IMR-90 (cell line): ENCODE measurements around the gene CENPP. TPM values are rescaled to one million over a fixed set of nuclear protein-coding genes. Genes with fewer than 3 reads are reported as not detected.

Source experiments
- ATAC-seq: fragments of 200-7000 bp; cut with Tn5 transposase; 2 replicates; pipeline ENCODE4 v1.9.1; 2020; ENCODE audit warnings: low read depth, mild to moderate bottlenecking, moderate library complexity
- BruUV-seq: library from RNA; stranded (reverse); fragments of 400-500 nt; replicated peaks from 2 replicates; lab custom pipeline; 2021; lab: Mats Ljungman, UMichigan
- CTCF ChIA-PET: fragments of 300-600 bp; formaldehyde crosslinking; extraction: SDS; loops from one replicate; lab custom pipeline; 2021; ENCODE audit warnings: antibody characterized with exemption; lab: Yijun Ruan, JAX
- POLR2A ChIA-PET: fragments of 300-600 bp; sonication (Branson Sonifier 250); formaldehyde crosslinking; loops from one replicate; lab custom pipeline; 2022; ENCODE audit warnings: antibody characterized with exemption; ENCODE audit not compliant: unreplicated experiment; lab: Charles Lee
- DNase-seq: peaks from one replicate; pipeline ENCODE4 v3.0.0; 2013
- H2AFZ ChIP-seq: replicated peaks from 2 replicates; pipeline ENCODE3; 2013; ENCODE audit warnings: low read length, mild to moderate bottlenecking; ENCODE audit not compliant: poor library complexity
- H2AK5ac ChIP-seq: 2 replicates; pipeline ENCODE4 v1.6.1; 2013; ENCODE audit warnings: low read depth, low read length, inconsistent platforms
- H2AK9ac ChIP-seq: replicated peaks from 2 replicates; pipeline ENCODE3; 2013; ENCODE audit warnings: mild to moderate bottlenecking, low read depth, low read length, moderate library complexity; ENCODE audit not compliant: poor library complexity
- H2BK120ac ChIP-seq: 2 replicates; pipeline ENCODE4 v1.6.1; 2013; ENCODE audit warnings: low read depth, low read length, inconsistent platforms
- H2BK15ac ChIP-seq: 3 replicates; pipeline ENCODE4 v1.6.1; 2013; ENCODE audit warnings: low read depth, low read length, inconsistent platforms
- H2BK20ac ChIP-seq: 2 replicates; pipeline ENCODE4 v1.6.1; 2013; ENCODE audit warnings: low read depth, mild to moderate bottlenecking, inconsistent platforms, low read length, moderate library complexity
- H2BK5ac ChIP-seq: 2 replicates; pipeline ENCODE4 v1.6.1; 2013; ENCODE audit warnings: mild to moderate bottlenecking, low read depth, low read length, inconsistent platforms; ENCODE audit not compliant: poor library complexity, severe bottlenecking
- H3K14ac ChIP-seq: replicated peaks from 2 replicates; pipeline ENCODE4 v1.6.1; 2013; ENCODE audit warnings: low read depth, low read length, inconsistent platforms
- H3K18ac ChIP-seq: 2 replicates; pipeline ENCODE4 v1.6.1; 2013; ENCODE audit warnings: low read depth, low read length, control low read depth
- H3K23ac ChIP-seq: 2 replicates; pipeline ENCODE4 v1.6.1; 2013; ENCODE audit warnings: low read depth, low read length, inconsistent platforms
- H3K27ac ChIP-seq: 2 replicates; pipeline ENCODE4 v1.5.1; 2013; ENCODE audit warnings: mild to moderate bottlenecking, control low read depth, low read length; ENCODE audit not compliant: insufficient read depth
- H3K27me3 ChIP-seq: 2 replicates; pipeline ENCODE4 v1.6.1; 2013; ENCODE audit warnings: low read length; ENCODE audit not compliant: control insufficient read depth, insufficient read depth
- H3K36me3 ChIP-seq: 2 replicates; pipeline ENCODE4 v1.6.1; 2013; ENCODE audit warnings: low read length, mixed read lengths; ENCODE audit not compliant: control insufficient read depth, insufficient read depth
- H3K4ac ChIP-seq: 2 replicates; pipeline ENCODE4 v1.6.1; 2013; ENCODE audit warnings: low read depth, low read length, inconsistent platforms
- H3K4me1 ChIP-seq: 2 replicates; pipeline ENCODE4 v1.6.1; 2013; ENCODE audit warnings: low read length, mixed read lengths; ENCODE audit not compliant: control insufficient read depth, insufficient read depth
- H3K4me2 ChIP-seq: 2 replicates; pipeline ENCODE4 v1.6.1; 2013; ENCODE audit warnings: low read depth, mild to moderate bottlenecking, control low read depth, low read length, moderate library complexity
- H3K4me3 ChIP-seq: 2 replicates; pipeline ENCODE4 v1.5.1; 2013; ENCODE audit warnings: low read depth, mild to moderate bottlenecking, control low read depth, low read length, moderate library complexity; ENCODE audit not compliant: insufficient read depth
- H3K56ac ChIP-seq: 2 replicates; pipeline ENCODE4 v1.6.1; 2013; ENCODE audit warnings: low read length, inconsistent platforms; ENCODE audit not compliant: insufficient read depth; ENCODE audit errors: extremely low read depth
- H3K79me1 ChIP-seq, 2 experiments: 2 replicates each; pipeline ENCODE4 v1.6.1; 2013; ENCODE audit warnings: low read length in 2 of 2, inconsistent platforms in 1 of 2, low read depth in 1 of 2
- H3K9ac ChIP-seq: 2 replicates; pipeline ENCODE4 v1.6.1; 2013; ENCODE audit warnings: low read depth, low read length, control low read depth
- H3K9me1 ChIP-seq: 2 replicates; pipeline ENCODE4 v1.6.1; 2013; ENCODE audit warnings: low read length, inconsistent platforms; ENCODE audit not compliant: insufficient read depth
- H3K9me3 ChIP-seq: 2 replicates; pipeline ENCODE4 v1.6.1; 2013; ENCODE audit warnings: low read length; ENCODE audit not compliant: control insufficient read depth, insufficient read depth
- H4K20me1 ChIP-seq: 2 replicates; pipeline ENCODE4 v1.6.1; 2013; ENCODE audit warnings: low read length, inconsistent platforms; ENCODE audit not compliant: insufficient read depth
- H4K5ac ChIP-seq: 2 replicates; pipeline ENCODE4 v1.6.1; 2013; ENCODE audit warnings: mild to moderate bottlenecking, low read depth, low read length, control low read depth
- H4K8ac ChIP-seq, 2 experiments: 2 replicates each; pipeline ENCODE4 v1.6.1; 2013; ENCODE audit warnings: low read depth in 2 of 2, low read length in 2 of 2, control low read depth in 1 of 2, inconsistent platforms in 1 of 2
- H4K91ac ChIP-seq: 2 replicates; pipeline ENCODE4 v1.6.1; 2013; ENCODE audit warnings: low read depth, low read length, inconsistent platforms; ENCODE audit not compliant: insufficient read depth
- BHLHE40 ChIP-seq: fragments of 150-350 bp; IDR thresholded peaks from 2 replicates; pipeline ENCODE4 v1.6.1; 2016; ENCODE audit warnings: mild to moderate bottlenecking, low read depth, low read length
- CEBPB ChIP-seq: IDR thresholded peaks from 2 replicates; pipeline ENCODE4 v1.6.1; 2012; ENCODE audit warnings: low read depth, low read length, improper control_type of control experiment
- CHD1 ChIP-seq: IDR thresholded peaks from 2 replicates; pipeline ENCODE4 v1.6.1; 2012; ENCODE audit warnings: low read depth, low read length, improper control_type of control experiment
- MAFK ChIP-seq: IDR thresholded peaks from 2 replicates; pipeline ENCODE4 v1.6.1; 2012; ENCODE audit warnings: low read depth, low read length, improper control_type of control experiment
- MXI1 ChIP-seq: IDR thresholded peaks from 2 replicates; pipeline ENCODE4 v1.6.1; 2012; ENCODE audit warnings: low read depth, mild to moderate bottlenecking, low read length, moderate library complexity, borderline replicate concordance
- NFE2L2 ChIP-seq: fragments of 150-350 bp; IDR thresholded peaks from 2 replicates; pipeline ENCODE4 v1.6.1; 2016; ENCODE audit warnings: low read depth, mild to moderate bottlenecking, low read length
- POLR2A ChIP-seq: IDR thresholded peaks from 2 replicates; pipeline ENCODE4 v1.6.1; 2012; ENCODE audit warnings: mild to moderate bottlenecking, low read depth, low read length
- RAD21 ChIP-seq: IDR thresholded peaks from 2 replicates; pipeline ENCODE4 v1.6.1; 2012; ENCODE audit warnings: low read length, improper control_type of control experiment
- RCOR1 ChIP-seq: IDR thresholded peaks from 2 replicates; pipeline ENCODE4 v1.6.1; 2012; ENCODE audit warnings: mild to moderate bottlenecking, low read length, improper control_type of control experiment; ENCODE audit not compliant: insufficient replicate concordance
- RFX5 ChIP-seq: IDR thresholded peaks from 2 replicates; pipeline ENCODE4 v1.8.0; 2012; ENCODE audit warnings: low read depth, mild to moderate bottlenecking, low read length, moderate library complexity
- SMC3 ChIP-seq: fragments of 150-350 bp; IDR thresholded peaks from 2 replicates; pipeline ENCODE4 v1.6.1; 2016; ENCODE audit warnings: low read depth, mild to moderate bottlenecking, antibody characterized with exemption, low read length, moderate library complexity
- WGBS, 2 experiments: methylation state at CpG; one replicate each; pipeline versions ENCODE4 v1.1.5 to v1.1.7; 2013; ENCODE audit warnings: missing lambda C conversion rate in 2 of 2; ENCODE audit not compliant: insufficient read length in 1 of 2; ENCODE audit errors: extremely low coverage in 2 of 2; 5-methylcytosine and 5-hydroxymethylcytosine counted together
- dilution Hi-C: fragments of 300-500 bp; cut with HindIII; formaldehyde crosslinking; loops from one replicate; pipeline ENCODE4 v1.14.3; 2018; ENCODE audit warnings: low sequenced_read_pairs; ENCODE audit not compliant: unreplicated experiment
- in situ Hi-C: fragments of 300-500 bp; cut with MboI; formaldehyde crosslinking; loops from 3 replicates; pipeline ENCODE4 v1.14.3; 2019; ENCODE audit warnings: low sequenced_read_pairs, inconsistent platforms, mixed read lengths
- intact Hi-C: fragments of 100-400 bp; cut with micrococcal nuclease; formaldehyde crosslinking; loops from 2 replicates; pipeline ENCODE4 v1.10.0; 2022
- polyA plus RNA-seq, 3 experiments: library from polyadenylated mRNA; depleted of rRNA; stranded (reverse); fragments of >200 nt; gene quantifications; 2 replicates each; pipeline ENCODE4 v1.2.3, GENCODE V29; 2012; ENCODE audit warnings: low replicate concordance in 1 of 3
- total RNA-seq: library from RNA; depleted of rRNA; stranded (reverse); fragments of >200 nt; gene quantifications from 2 replicates; pipeline ENCODE4 v1.2.3, GENCODE V29; 2012
- TF ChIP-seq, protein P1 (sequence below): fragments of 150-350 bp; IDR thresholded peaks from 2 replicates; pipeline ENCODE4 v1.6.1; 2017; ENCODE audit warnings: mild to moderate bottlenecking, antibody characterized with exemption, low read length, low read depth
- TF ChIP-seq, protein P2 (sequence below): conservative IDR thresholded peaks from 2 replicates; pipeline ENCODE4 v1.5.1; 2012; ENCODE audit warnings: mild to moderate bottlenecking, low read depth, low read length, improper control_type of control experiment
- TF ChIP-seq, protein P3 (sequence below): fragments of 150-350 bp; IDR thresholded peaks from 2 replicates; pipeline ENCODE4 v1.6.1; 2016; ENCODE audit warnings: low read depth, mild to moderate bottlenecking, low read length, moderate library complexity, borderline replicate concordance

CENPP gene
- total and polyA plus RNA-seq, 2 of the 4 experiments (the other 2 are of a cell fraction) = 1.4 to 2.0 TPM

DNA sequence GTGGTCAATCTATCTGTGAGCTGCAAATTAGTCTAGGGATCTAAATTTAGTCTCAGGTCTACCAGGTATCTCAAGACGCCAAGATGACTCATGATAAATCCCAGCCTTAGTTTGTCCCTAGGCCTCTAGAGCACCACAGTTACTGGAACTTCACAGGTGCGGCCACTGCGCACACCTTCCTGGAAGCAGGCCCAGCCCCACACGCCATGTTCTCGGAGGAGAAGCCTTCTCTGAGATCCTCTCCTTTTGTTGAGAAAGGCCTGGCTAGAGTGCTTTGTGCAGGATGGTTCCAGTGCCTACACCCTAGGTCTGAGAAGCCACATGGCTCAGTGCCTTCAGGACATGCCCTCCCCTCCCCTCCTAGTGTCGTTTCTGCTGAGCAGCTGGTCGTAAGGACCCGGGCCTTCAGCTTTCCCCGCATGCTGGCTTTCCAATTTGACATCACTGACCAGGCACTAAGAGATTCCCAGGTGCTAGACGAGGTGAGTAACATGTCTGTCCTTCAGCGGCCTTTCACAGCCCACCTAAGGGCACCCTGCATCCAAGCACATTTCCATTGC is 292.3 kb downstream of the CENPP start:
- no peak overlapping the region for H4K5ac ChIP-seq
- peaks cover 0 to 13% of the 10 kb centered on the region in 2 experiments; a peak in 2 of 4 replicates for H3K79me1 ChIP-seq
- ATAC-seq = no peak
- dilution Hi-C loops = no loop called here
- H2AK9ac ChIP-seq = no peak overlapping the region
- TF ChIP-seq MAFK = no peak
- TF ChIP-seq, protein P1, sequence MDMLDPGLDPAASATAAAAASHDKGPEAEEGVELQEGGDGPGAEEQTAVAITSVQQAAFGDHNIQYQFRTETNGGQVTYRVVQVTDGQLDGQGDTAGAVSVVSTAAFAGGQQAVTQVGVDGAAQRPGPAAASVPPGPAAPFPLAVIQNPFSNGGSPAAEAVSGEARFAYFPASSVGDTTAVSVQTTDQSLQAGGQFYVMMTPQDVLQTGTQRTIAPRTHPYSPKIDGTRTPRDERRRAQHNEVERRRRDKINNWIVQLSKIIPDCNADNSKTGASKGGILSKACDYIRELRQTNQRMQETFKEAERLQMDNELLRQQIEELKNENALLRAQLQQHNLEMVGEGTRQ = no peak
- TF ChIP-seq RAD21 = no peak
- no peak for TF ChIP-seq CHD1
- no peak for TF ChIP-seq BHLHE40
- no peak for TF ChIP-seq POLR2A
- no peak for TF ChIP-seq RFX5
- TF ChIP-seq, protein P2, sequence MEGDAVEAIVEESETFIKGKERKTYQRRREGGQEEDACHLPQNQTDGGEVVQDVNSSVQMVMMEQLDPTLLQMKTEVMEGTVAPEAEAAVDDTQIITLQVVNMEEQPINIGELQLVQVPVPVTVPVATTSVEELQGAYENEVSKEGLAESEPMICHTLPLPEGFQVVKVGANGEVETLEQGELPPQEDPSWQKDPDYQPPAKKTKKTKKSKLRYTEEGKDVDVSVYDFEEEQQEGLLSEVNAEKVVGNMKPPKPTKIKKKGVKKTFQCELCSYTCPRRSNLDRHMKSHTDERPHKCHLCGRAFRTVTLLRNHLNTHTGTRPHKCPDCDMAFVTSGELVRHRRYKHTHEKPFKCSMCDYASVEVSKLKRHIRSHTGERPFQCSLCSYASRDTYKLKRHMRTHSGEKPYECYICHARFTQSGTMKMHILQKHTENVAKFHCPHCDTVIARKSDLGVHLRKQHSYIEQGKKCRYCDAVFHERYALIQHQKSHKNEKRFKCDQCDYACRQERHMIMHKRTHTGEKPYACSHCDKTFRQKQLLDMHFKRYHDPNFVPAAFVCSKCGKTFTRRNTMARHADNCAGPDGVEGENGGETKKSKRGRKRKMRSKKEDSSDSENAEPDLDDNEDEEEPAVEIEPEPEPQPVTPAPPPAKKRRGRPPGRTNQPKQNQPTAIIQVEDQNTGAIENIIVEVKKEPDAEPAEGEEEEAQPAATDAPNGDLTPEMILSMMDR = no peak
- TF ChIP-seq, protein P3, sequence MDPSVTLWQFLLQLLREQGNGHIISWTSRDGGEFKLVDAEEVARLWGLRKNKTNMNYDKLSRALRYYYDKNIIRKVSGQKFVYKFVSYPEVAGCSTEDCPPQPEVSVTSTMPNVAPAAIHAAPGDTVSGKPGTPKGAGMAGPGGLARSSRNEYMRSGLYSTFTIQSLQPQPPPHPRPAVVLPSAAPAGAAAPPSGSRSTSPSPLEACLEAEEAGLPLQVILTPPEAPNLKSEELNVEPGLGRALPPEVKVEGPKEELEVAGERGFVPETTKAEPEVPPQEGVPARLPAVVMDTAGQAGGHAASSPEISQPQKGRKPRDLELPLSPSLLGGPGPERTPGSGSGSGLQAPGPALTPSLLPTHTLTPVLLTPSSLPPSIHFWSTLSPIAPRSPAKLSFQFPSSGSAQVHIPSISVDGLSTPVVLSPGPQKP = no peak
- no peak for TF ChIP-seq SMC3
- TF ChIP-seq CEBPB = no peak
- no peak for TF ChIP-seq NFE2L2
- TF ChIP-seq RCOR1 = no peak
- TF ChIP-seq MXI1 = no peak
- H2AK5ac ChIP-seq = no peak overlapping the region
- H4K20me1 ChIP-seq = no peaks in the 10 kb centered on the region
- H3K23ac ChIP-seq = no peak overlapping the region
- H3K4me3 ChIP-seq = no peak overlapping the region
- in situ Hi-C loops = no loop called here
- H3K27ac ChIP-seq = no peak overlapping the region
- peaks cover 33% of the 10 kb centered on the region for H3K9me1 ChIP-seq
- H3K9me3 ChIP-seq = no peaks in the 10 kb centered on the region
- H3K18ac ChIP-seq = no peak overlapping the region; the same call in 1 of the 2 replicates
- H3K56ac ChIP-seq = no peak overlapping the region
- H3K4me1 ChIP-seq = peaks cover 14% of the 10 kb centered on the region; the same call in 1 of the 2 replicates
- no CpG with 5 or more reads among the region's 11 CpGs for WGBS, 2 experiments
- no peak overlapping the region for H2AFZ ChIP-seq
- peaks cover 35% of the 10 kb centered on the region for H3K36me3 ChIP-seq
- no peaks in the 10 kb centered on the region for H3K27me3 ChIP-seq
- H3K14ac ChIP-seq = no peak overlapping the region
- H3K9ac ChIP-seq = no peak overlapping the region
- no peak overlapping the region for H2BK20ac ChIP-seq
- H3K4ac ChIP-seq = no peak overlapping the region
- H2BK120ac ChIP-seq = no peak overlapping the region
- POLR2A ChIA-PET = no interaction called here
- no peak overlapping the region for H2BK5ac ChIP-seq
- H3K4me2 ChIP-seq = no peak overlapping the region
- CTCF ChIA-PET = no interaction called here
- DNase-seq = no peak
- H2BK15ac ChIP-seq = no peak overlapping the region
- BruUV-seq = no TSS peak
- intact Hi-C loops = no loop called here
- H4K8ac ChIP-seq = no peak overlapping the region
- H4K91ac ChIP-seq = no peak overlapping the region
